ENCODE results near the gene GRIP2.

GRCh38 chr3:14588425-14589112, 48.4 kb upstream of the GRIP2 start:
- TF ChIP-seq CTCF (IDR thresholded peaks at IDR 0.05; ENCODE audit: low read depth, low read length) = no peak
- no peak for TF ChIP-seq MAX (IDR thresholded peaks at IDR 0.05; ENCODE audit: low read depth, low read length)
